ENCODE data around the gene PCMTD2. TPM values are rescaled to one million over a fixed set of nuclear protein-coding genes. Genes with fewer than 3 reads are reported as not detected.

The PCMTD2 gene
- total and polyA plus RNA-seq, 5 donors from 2014 or later, result 51.1 to 112 (median 79.4) TPM

GRCh38 chr20:64257107-64257757 lies 1.7 kb downstream of the PCMTD2 start:
- Histone ChIP-seq H3K9me3 (ENCODE audit: control insufficient read depth in 2 of 2, low read length in 2 of 2) (no peaks in the 10 kb centered on the region), H3K36me3 (ENCODE audit: control insufficient read depth, insufficient read depth, low read length) (peaks cover 6% of the 10 kb centered on the region), H3K4me1 (ENCODE audit: control insufficient read depth, insufficient read depth, low read length, poor library complexity, severe bottlenecking) (peaks cover 54% of the 10 kb centered on the region), H3K27ac (ENCODE audit: insufficient read depth, low read length, poor library complexity, severe bottlenecking) (no peak overlapping the region), H3K4me3 (ENCODE audit: low read depth, low read length) (peak overlapping the region; percentile 81), H3K27me3 (ENCODE audit: control insufficient read depth, insufficient read depth, low read length) (peaks cover 2% of the 10 kb centered on the region)
- no peak for DNase-seq
- no peak for ATAC-seq (ENCODE audit: low read depth in 2 of 2)
- Mint-ChIP-seq H3K9me3 (no peaks in the 10 kb centered on the region), H3K27me3 (peaks cover 14% of the 10 kb centered on the region), H3K36me3 (peaks cover 24% of the 10 kb centered on the region), H3K4me3 (peak overlapping the region; percentile 95 to 99 (median 98)), H3K27ac (peak overlapping the region; percentile 74 to 98 (median 97)), H3K4me1 (peaks cover 38 to 73% (median 56%) of the 10 kb centered on the region in 4 donors)

GRCh38 chr20:64258071-64258823 lies 2.7 kb downstream of the PCMTD2 start:
- Histone ChIP-seq H3K4me1 (ENCODE audit: control insufficient read depth, insufficient read depth, low read length, poor library complexity, severe bottlenecking) (peaks cover 57% of the 10 kb centered on the region), H3K27ac (ENCODE audit: insufficient read depth, low read length, poor library complexity, severe bottlenecking) (no peak overlapping the region), H3K4me3 (ENCODE audit: low read depth, low read length) (peak overlapping the region; percentile 81), H3K27me3 (ENCODE audit: control insufficient read depth, insufficient read depth, low read length) (no peaks in the 10 kb centered on the region), H3K36me3 (ENCODE audit: control insufficient read depth, insufficient read depth, low read length) (peaks cover 14% of the 10 kb centered on the region), H3K9me3 (ENCODE audit: control insufficient read depth in 2 of 2, low read length in 2 of 2) (no peaks in the 10 kb centered on the region)
- DNase-seq (no peak), ATAC-seq (ENCODE audit: low read depth in 2 of 2) (no peak)
- Mint-ChIP-seq H3K27me3 (peaks cover 6% of the 10 kb centered on the region), H3K27ac (peak overlapping the region; percentile 66 to 98 (median 97)), H3K36me3 (peaks cover 33% of the 10 kb centered on the region), H3K9me3 (peaks cover 0 to 2% (median 0%) of the 10 kb centered on the region in 7 donors), H3K4me1 (peaks cover 42 to 84% (median 65%) of the 10 kb centered on the region in 4 donors), H3K4me3 (peak overlapping the region; percentile 65 to 96 (median 84))

GRCh38 chr20:64260239-64260638 lies 4.7 kb downstream of the PCMTD2 start:
- H3K4me3 Mint-ChIP-seq, result peak overlapping the region; percentile 56 to 83 (median 66)
- no peaks in the 10 kb centered on the region for H3K27me3 ChIP-seq (ENCODE audit: control insufficient read depth, insufficient read depth, low read length)
- H3K36me3 Mint-ChIP-seq, result peaks cover 43% of the 10 kb centered on the region
- H3K9me3 ChIP-seq (ENCODE audit: control insufficient read depth in 2 of 2, low read length in 2 of 2), result no peaks in the 10 kb centered on the region
- H3K4me1 ChIP-seq (ENCODE audit: control insufficient read depth, insufficient read depth, low read length, poor library complexity, severe bottlenecking), result peaks cover 61% of the 10 kb centered on the region
- H3K4me3 ChIP-seq (ENCODE audit: low read depth, low read length), result no peak overlapping the region
- peaks cover 24% of the 10 kb centered on the region for H3K36me3 ChIP-seq (ENCODE audit: control insufficient read depth, insufficient read depth, low read length)
- DNase-seq, result no peak
- H3K27ac Mint-ChIP-seq, result peak overlapping the region in 2 of 3 donors; percentile 53 to 87
- no peak overlapping the region for H3K27ac ChIP-seq (ENCODE audit: insufficient read depth, low read length, poor library complexity, severe bottlenecking)
- ATAC-seq (ENCODE audit: low read depth in 2 of 2), result no peak
- H3K27me3 Mint-ChIP-seq, result peaks cover 4% of the 10 kb centered on the region
- H3K4me1 Mint-ChIP-seq, result peaks cover 42 to 90% (median 78%) of the 10 kb centered on the region in 4 donors
- peaks cover 0 to 2% (median 0%) of the 10 kb centered on the region in 7 donors for H3K9me3 Mint-ChIP-seq

GRCh38 chr20:64261138-64261537 lies 5.6 kb downstream of the PCMTD2 start:
- H3K4me1 Mint-ChIP-seq, result peaks cover 43 to 92% (median 79%) of the 10 kb centered on the region in 4 donors
- H3K36me3 ChIP-seq (ENCODE audit: control insufficient read depth, insufficient read depth, low read length), result peaks cover 32% of the 10 kb centered on the region
- peak overlapping the region; percentile 39 for H3K4me3 ChIP-seq (ENCODE audit: low read depth, low read length)
- peaks cover 0 to 2% (median 0%) of the 10 kb centered on the region in 7 donors for H3K9me3 Mint-ChIP-seq
- H3K4me1 ChIP-seq (ENCODE audit: control insufficient read depth, insufficient read depth, low read length, poor library complexity, severe bottlenecking), result peaks cover 56% of the 10 kb centered on the region
- peak overlapping the region; percentile 69 to 87 (median 84) for H3K27ac Mint-ChIP-seq
- H3K4me3 Mint-ChIP-seq, result peak overlapping the region; percentile 50 to 88 (median 77)
- peaks cover 46% of the 10 kb centered on the region for H3K36me3 Mint-ChIP-seq
- H3K27me3 ChIP-seq (ENCODE audit: control insufficient read depth, insufficient read depth, low read length), result no peaks in the 10 kb centered on the region
- ATAC-seq (ENCODE audit: low read depth in 2 of 2) (peak in 1 of 2 donors; percentile 55), DNase-seq (peak in 1 of 3 donors; percentile 43)
- H3K27me3 Mint-ChIP-seq, result peaks cover 4% of the 10 kb centered on the region
- H3K9me3 ChIP-seq (ENCODE audit: control insufficient read depth in 2 of 2, low read length in 2 of 2), result no peaks in the 10 kb centered on the region
- no peak overlapping the region for H3K27ac ChIP-seq (ENCODE audit: insufficient read depth, low read length, poor library complexity, severe bottlenecking)

GRCh38 chr20:64264091-64264490 lies 8.5 kb downstream of the PCMTD2 start:
- peaks cover 26% of the 10 kb centered on the region for H3K4me1 ChIP-seq (ENCODE audit: control insufficient read depth, insufficient read depth, low read length, poor library complexity, severe bottlenecking)
- DNase-seq (no peak), ATAC-seq (ENCODE audit: low read depth in 2 of 2) (no peak)
- peaks cover 4% of the 10 kb centered on the region for H3K27me3 Mint-ChIP-seq
- peak overlapping the region in 1 of 4 donors; percentile 17 for H3K4me3 Mint-ChIP-seq
- peak overlapping the region in 1 of 3 donors; percentile 66 for H3K27ac Mint-ChIP-seq
- peaks cover 46% of the 10 kb centered on the region for H3K36me3 Mint-ChIP-seq
- peaks cover 22 to 72% (median 55%) of the 10 kb centered on the region in 4 donors for H3K4me1 Mint-ChIP-seq
- H3K27me3 ChIP-seq (ENCODE audit: control insufficient read depth, insufficient read depth, low read length), result no peaks in the 10 kb centered on the region
- peaks cover 53% of the 10 kb centered on the region for H3K36me3 ChIP-seq (ENCODE audit: control insufficient read depth, insufficient read depth, low read length)
- peaks cover 0 to 2% (median 0%) of the 10 kb centered on the region in 7 donors for H3K9me3 Mint-ChIP-seq
- no peak overlapping the region for H3K27ac ChIP-seq (ENCODE audit: insufficient read depth, low read length, poor library complexity, severe bottlenecking)
- no peak overlapping the region for H3K4me3 ChIP-seq (ENCODE audit: low read depth, low read length)
- no peaks in the 10 kb centered on the region for H3K9me3 ChIP-seq (ENCODE audit: control insufficient read depth in 2 of 2, low read length in 2 of 2)

GRCh38 chr20:64265201-64265600 lies 9.7 kb downstream of the PCMTD2 start:
- Mint-ChIP-seq H3K4me1 (peaks cover 22 to 72% (median 51%) of the 10 kb centered on the region in 4 donors), H3K27ac (no peak overlapping the region), H3K36me3 (peaks cover 48% of the 10 kb centered on the region), H3K27me3 (peaks cover 4% of the 10 kb centered on the region), H3K4me3 (no peak overlapping the region), H3K9me3 (peaks cover 0 to 2% (median 0%) of the 10 kb centered on the region in 7 donors)
- peaks cover 22% of the 10 kb centered on the region for H3K4me1 ChIP-seq (ENCODE audit: control insufficient read depth, insufficient read depth, low read length, poor library complexity, severe bottlenecking)
- H3K27me3 ChIP-seq (ENCODE audit: control insufficient read depth, insufficient read depth, low read length), result no peaks in the 10 kb centered on the region
- H3K27ac ChIP-seq (ENCODE audit: insufficient read depth, low read length, poor library complexity, severe bottlenecking), result no peak overlapping the region
- DNase-seq (no peak), ATAC-seq (ENCODE audit: low read depth in 2 of 2) (no peak)
- H3K9me3 ChIP-seq (ENCODE audit: control insufficient read depth in 2 of 2, low read length in 2 of 2), result no peaks in the 10 kb centered on the region
- H3K4me3 ChIP-seq (ENCODE audit: low read depth, low read length), result no peak overlapping the region
- peaks cover 53% of the 10 kb centered on the region for H3K36me3 ChIP-seq (ENCODE audit: control insufficient read depth, insufficient read depth, low read length)

GRCh38 chr20:64266988-64267387 lies 11.4 kb downstream of the PCMTD2 start:
- Histone ChIP-seq H3K27me3 (ENCODE audit: control insufficient read depth, insufficient read depth, low read length) (no peaks in the 10 kb centered on the region), H3K27ac (ENCODE audit: insufficient read depth, low read length, poor library complexity, severe bottlenecking) (no peak overlapping the region), H3K36me3 (ENCODE audit: control insufficient read depth, insufficient read depth, low read length) (peaks cover 55% of the 10 kb centered on the region), H3K4me1 (ENCODE audit: control insufficient read depth, insufficient read depth, low read length, poor library complexity, severe bottlenecking) (peaks cover 11% of the 10 kb centered on the region), H3K4me3 (ENCODE audit: low read depth, low read length) (no peak overlapping the region), H3K9me3 (ENCODE audit: control insufficient read depth in 2 of 2, low read length in 2 of 2) (no peaks in the 10 kb centered on the region)
- Mint-ChIP-seq H3K4me1 (peaks cover 14 to 62% (median 39%) of the 10 kb centered on the region in 4 donors), H3K4me3 (no peak overlapping the region), H3K9me3 (peaks cover 0 to 2% (median 0%) of the 10 kb centered on the region in 7 donors), H3K27ac (no peak overlapping the region), H3K36me3 (peaks cover 49% of the 10 kb centered on the region), H3K27me3 (no peaks in the 10 kb centered on the region)
- ATAC-seq (ENCODE audit: low read depth in 2 of 2) (no peak), DNase-seq (no peak)

Measured in CD4-positive, CD25-positive, alpha-beta regulatory T cell (primary cell).